Measurements from ENCODE around the gene NUDC. TPM values are rescaled to one million over a fixed set of nuclear protein-coding genes. Genes with fewer than 3 reads are reported as not detected.
"Not testable (repeated sequence)": the region's sequence is repeated elsewhere in the genome, so short reads cannot be mapped to it uniquely, and the experiment has no call there.

NUDC gene
- total RNA-seq, result 10 to 100 TPM; 46.6 to 48.8 TPM
- polyA plus RNA-seq, result 100 to 1,000 TPM; 104 to 131 (median 120) TPM
- total RNA-seq, result 62.1 to 175 (median 71.8) reads per million in 6 experiments

GRCh38 chr1:26921540-26922430 is at the start of gene NUDC:
Gene NUDC, plus strand, starts transcription at chr1:26921743. Its CDS starts 106 bp downstream, at chr1:26921849.
- peak; percentile 90 to 94 for ATAC-seq
- peak within 1 kb of the TSS; percentile 88 to 98 (median 96) for H3K4me3 Mint-ChIP-seq
- H3K27ac Mint-ChIP-seq, result peak within 1 kb of the TSS; percentile 89 to 99 (median 98)
- DNase-seq, result peak; percentile 92 to 97 (median 95)
- POLR2A ChIA-PET, result interaction anchor here (0.8 to 3.5 kb wide), 5 partner anchors 13 to 88 kb away, joined by 3 to 33 read pairs (median 4); partner anchors contain the start of genes GPATCH3 and KDF1
- H3K4me1 Mint-ChIP-seq, result peaks cover 11 to 40% (median 37%) of the 10 kb centered on the region in 4 donors
- H3K9me3 Mint-ChIP-seq, result no peaks in the 10 kb centered on the region
- H3K27me3 Mint-ChIP-seq, result no peaks in the 10 kb centered on the region
- H3K36me3 Mint-ChIP-seq, result peaks cover 0 to 29% (median 2%) of the 10 kb centered on the region in 3 donors

GRCh38 chr1:26873097-26873496 is 48.4 kb upstream of the NUDC start:
- H3K4me1 Mint-ChIP-seq, DNase-seq, H3K27me3 Mint-ChIP-seq, H3K9me3 Mint-ChIP-seq, H3K4me3 Mint-ChIP-seq, ATAC-seq, H3K27ac Mint-ChIP-seq: not testable (repeated sequence)
- H3K36me3 Mint-ChIP-seq, result peaks cover 0 to 15% (median 0%) of the 10 kb centered on the region in 3 donors
- POLR2A ChIA-PET, result interaction anchor here (0.7 kb wide), 1 partner anchor 245 kb away, joined by 4 read pairs; no protein-coding TSS in a partner anchor

GRCh38 chr1:26874896-26875295 is 46.6 kb upstream of the NUDC start:
- Mint-ChIP-seq H3K36me3 (peaks cover 0 to 29% (median 0%) of the 10 kb centered on the region in 3 donors), H3K9me3 (no peaks in the 10 kb centered on the region), H3K27me3 (no peaks in the 10 kb centered on the region), H3K27ac (no peak overlapping the region), H3K4me3 (no peak overlapping the region), H3K4me1 (peaks cover 0 to 3% (median 0%) of the 10 kb centered on the region in 4 donors)
- POLR2A ChIA-PET, result no interaction called here
- no peak for ATAC-seq
- no peak for DNase-seq

GRCh38 chr1:26877326-26877725 is 44.2 kb upstream of the NUDC start:
- Mint-ChIP-seq H3K27ac (no peak overlapping the region), H3K9me3 (no peaks in the 10 kb centered on the region), H3K4me1 (peaks cover 0 to 3% (median under 1%) of the 10 kb centered on the region in 4 donors), H3K36me3 (peaks cover 0 to 48% (median under 1%) of the 10 kb centered on the region in 3 donors), H3K4me3 (no peak overlapping the region), H3K27me3 (no peaks in the 10 kb centered on the region)
- no peak for DNase-seq
- no peak for ATAC-seq
- POLR2A ChIA-PET, result interaction anchor here (0.5 to 1.0 kb wide), 2 partner anchors 23 to 194 kb away, joined by 3 read pairs; partner anchors contain the start of gene GPATCH3

GRCh38 chr1:26879793-26880192 is 41.8 kb upstream of the NUDC start:
- POLR2A ChIA-PET, result interaction anchor here (2.1 kb wide), 1 partner anchor 10 kb away, joined by 13 read pairs; the partner anchor contains the start of gene GPN2
- Mint-ChIP-seq H3K9me3 (no peaks in the 10 kb centered on the region), H3K4me1 (peaks cover 0 to 12% (median 11%) of the 10 kb centered on the region in 4 donors), H3K27me3 (no peaks in the 10 kb centered on the region), H3K36me3 (peaks cover 7 to 68% (median 8%) of the 10 kb centered on the region in 3 donors), H3K4me3 (no peak overlapping the region), H3K27ac (no peak overlapping the region)
- DNase-seq, result no peak
- no peak for ATAC-seq

GRCh38 chr1:26881611-26882010 is 39.9 kb upstream of the NUDC start:
- not testable (repeated sequence) for H3K27ac Mint-ChIP-seq, H3K4me3 Mint-ChIP-seq, H3K9me3 Mint-ChIP-seq, ATAC-seq, H3K27me3 Mint-ChIP-seq, DNase-seq
- Mint-ChIP-seq H3K36me3 (peaks cover 8 to 76% (median 11%) of the 10 kb centered on the region in 3 donors), H3K4me1 (peaks cover 0 to 17% (median 14%) of the 10 kb centered on the region in 4 donors)
- POLR2A ChIA-PET, result interaction anchor here (1.0 to 2.1 kb wide), 2 partner anchors 8 to 40 kb away, joined by 3 to 13 read pairs; partner anchors contain the start of gene GPN2

- H3K4me1 Mint-ChIP-seq, result peaks cover 6 to 24% (median 16%) of the 10 kb centered on the region in 4 donors
- POLR2A ChIA-PET, result interaction anchor here (0.5 to 0.7 kb wide), 2 partner anchors 100 to 333 kb away, joined by 3 to 7 read pairs; no protein-coding TSS in a partner anchor
- H3K27ac Mint-ChIP-seq, result peak overlapping the region in 6 of 10 donors; percentile 0 to 65 (median 34)
- peaks cover 8 to 86% (median 15%) of the 10 kb centered on the region in 3 donors for H3K36me3 Mint-ChIP-seq
- H3K9me3 Mint-ChIP-seq, result no peaks in the 10 kb centered on the region
- ATAC-seq, result no peak
- H3K27me3 Mint-ChIP-seq, result no peaks in the 10 kb centered on the region
- DNase-seq, result no peak
- H3K4me3 Mint-ChIP-seq, result no peak overlapping the region
Observed at GRCh38 chr1:26882696-26883463, 38.7 kb upstream of the NUDC start.

- Mint-ChIP-seq H3K36me3 (peaks cover 8 to 74% (median 22%) of the 10 kb centered on the region in 3 donors), H3K4me3 (peak overlapping the region in 7 of 10 donors; percentile 7 to 74 (median 54)), H3K9me3 (no peaks in the 10 kb centered on the region), H3K27ac (peak overlapping the region in 7 of 10 donors; percentile 34 to 73 (median 62)), H3K4me1 (peaks cover 28 to 55% (median 40%) of the 10 kb centered on the region in 4 donors), H3K27me3 (no peaks in the 10 kb centered on the region)
- peak in 1 of 10 donors; percentile 19 for DNase-seq
- POLR2A ChIA-PET, result interaction anchor here (1.3 to 5.4 kb wide), 2 partner anchors 13 to 53 kb away, joined by 3 to 78 read pairs; partner anchors contain the start of gene GPATCH3
- ATAC-seq, result no peak
Observed at GRCh38 chr1:26887125-26887524, 34.4 kb upstream of the NUDC start.

- POLR2A ChIA-PET, result interaction anchor here (0.9 to 5.4 kb wide), 3 partner anchors 12 to 54 kb away, joined by 3 to 78 read pairs (median 3); partner anchors contain the start of gene GPATCH3
- Mint-ChIP-seq H3K27me3 (no peaks in the 10 kb centered on the region), H3K9me3 (no peaks in the 10 kb centered on the region), H3K4me3 (peak overlapping the region; percentile 89 to 97 (median 94)), H3K36me3 (peaks cover 0 to 74% (median 25%) of the 10 kb centered on the region in 3 donors), H3K4me1 (peaks cover 20 to 46% (median 38%) of the 10 kb centered on the region in 4 donors), H3K27ac (peak overlapping the region; percentile 63 to 98 (median 92))
- DNase-seq (no peak), ATAC-seq (no peak)
Observed at GRCh38 chr1:26888231-26888630, 33.3 kb upstream of the NUDC start.

- peaks cover 0 to 74% (median 20%) of the 10 kb centered on the region in 3 donors for H3K36me3 Mint-ChIP-seq
- ATAC-seq, result peak; percentile 94 to 95
- DNase-seq, result peak; percentile 63 to 88 (median 74)
- no peaks in the 10 kb centered on the region for H3K9me3 Mint-ChIP-seq
- H3K4me1 Mint-ChIP-seq, result peaks cover 19 to 49% (median 40%) of the 10 kb centered on the region in 4 donors
- H3K27ac Mint-ChIP-seq, result peak within 1 kb of the TSS; percentile 90 to 98 (median 96)
- POLR2A ChIA-PET, result interaction anchor here (0.5 to 5.4 kb wide), 20 partner anchors 9 to 836 kb away, joined by 3 to 78 read pairs (median 4); partner anchors contain the start of genes FAM76A, GPATCH3, PIGV and SFN
- H3K27me3 Mint-ChIP-seq, result no peaks in the 10 kb centered on the region
- peak within 1 kb of the TSS; percentile 89 to 97 (median 94) for H3K4me3 Mint-ChIP-seq
Observed at GRCh38 chr1:26889551-26890466, 31.7 kb upstream of the NUDC start, which contains the start of gene GPN2. Gene GPN2, minus strand, starts transcription at chr1:26890283. Its CDS starts 187 bp downstream, at chr1:26890096.

GRCh38 chr1:26890467-26890796 is 31.1 kb upstream of the NUDC start:
- H3K9me3 Mint-ChIP-seq, result no peaks in the 10 kb centered on the region
- POLR2A ChIA-PET, result interaction anchor here (0.6 to 5.4 kb wide), 16 partner anchors 10 to 835 kb away, joined by 3 to 78 read pairs (median 4); partner anchors contain the start of genes FAM76A, GPATCH3, PIGV and SFN
- H3K4me1 Mint-ChIP-seq, result peaks cover 18 to 46% (median 38%) of the 10 kb centered on the region in 4 donors
- H3K36me3 Mint-ChIP-seq, result peaks cover 0 to 74% (median 20%) of the 10 kb centered on the region in 3 donors
- ATAC-seq (peak; percentile 67 to 68), DNase-seq (no peak)
- peak overlapping the region; percentile 90 to 98 (median 96) for H3K27ac Mint-ChIP-seq
- H3K4me3 Mint-ChIP-seq, result peak overlapping the region; percentile 89 to 97 (median 94)
- no peaks in the 10 kb centered on the region for H3K27me3 Mint-ChIP-seq

Data from naive thymus-derived CD8-positive, alpha-beta T cell (primary cell).